GM21576 (cell line): ENCODE results near the gene PP2D1.
"Not testable (repeated sequence)": the region's sequence is repeated elsewhere in the genome, so short reads cannot be mapped to it uniquely, and the experiment has no call there.

Experiments used
- ATAC-seq: cut with Tn5 transposase; IDR thresholded peaks from one replicate; pipeline ENCODE4 v1.9.1; 2021; ENCODE audit warnings: mild to moderate bottlenecking, moderate library complexity; ENCODE audit not compliant: unreplicated experiment

The PP2D1 gene, protein sequence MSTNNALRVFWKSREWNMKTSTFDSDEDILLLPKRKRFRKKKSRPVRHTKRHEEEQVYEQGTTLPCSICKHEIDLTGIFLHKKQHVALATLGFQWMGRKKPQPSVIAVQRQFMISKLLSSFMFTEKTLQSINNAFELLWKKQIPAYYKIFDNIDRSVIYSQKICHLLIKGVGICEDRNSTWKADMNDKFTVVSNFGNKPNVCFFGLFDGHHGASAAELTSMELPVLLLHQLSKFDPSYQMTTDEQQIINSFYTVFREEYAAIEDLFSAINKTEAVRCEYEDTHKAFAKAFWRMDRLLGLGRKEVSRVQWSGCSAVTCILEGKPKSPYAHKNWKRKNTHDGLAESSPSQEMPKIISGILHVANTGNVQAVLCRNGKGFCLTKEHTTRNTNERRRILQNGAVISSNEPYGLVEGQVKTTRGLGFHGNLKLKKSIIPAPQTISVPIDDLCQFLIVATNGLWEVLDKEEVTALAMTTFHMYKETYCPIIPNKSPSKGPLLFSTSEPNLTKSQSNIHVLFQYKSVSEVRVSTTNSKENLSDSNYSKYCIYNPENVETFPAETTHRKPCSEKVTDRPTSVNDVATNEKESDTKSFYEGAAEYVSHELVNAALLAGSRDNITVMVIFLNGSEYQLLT

GRCh38 chr3:20012164-20012563 is at the start of gene PP2D1:
Gene PP2D1, minus strand, starts transcription at chr3:20012264. Its CDS starts 192 bp downstream, at chr3:20012072.
- no peak for ATAC-seq

- ATAC-seq, result peak; percentile 58
Measured at GRCh38 chr3:20060974-20061685, 49.1 kb upstream of the PP2D1 start.

DNA sequence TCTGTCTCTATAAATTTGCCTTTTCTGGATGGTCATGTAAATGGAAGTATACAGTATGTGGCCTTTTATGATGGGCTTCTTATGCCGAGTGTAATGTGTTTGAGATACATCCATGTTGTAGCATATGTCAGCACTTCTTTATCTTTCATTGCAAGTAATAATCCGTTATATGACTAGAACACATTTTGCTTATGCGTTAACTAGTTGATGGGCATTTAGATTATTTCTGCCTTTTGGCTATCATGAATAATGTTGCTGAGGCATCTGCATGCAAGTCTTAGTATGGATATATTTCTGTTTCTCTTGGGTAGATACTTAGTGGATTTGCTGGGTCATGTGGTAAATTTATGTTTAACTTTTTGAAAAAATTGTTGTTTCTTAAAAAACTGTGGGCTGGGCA is 47.9 kb upstream of the PP2D1 start:
- ATAC-seq, result no peak

GRCh38 chr3:20057612-20058180 is 45.6 kb upstream of the PP2D1 start:
- ATAC-seq, result no peak

DNA sequence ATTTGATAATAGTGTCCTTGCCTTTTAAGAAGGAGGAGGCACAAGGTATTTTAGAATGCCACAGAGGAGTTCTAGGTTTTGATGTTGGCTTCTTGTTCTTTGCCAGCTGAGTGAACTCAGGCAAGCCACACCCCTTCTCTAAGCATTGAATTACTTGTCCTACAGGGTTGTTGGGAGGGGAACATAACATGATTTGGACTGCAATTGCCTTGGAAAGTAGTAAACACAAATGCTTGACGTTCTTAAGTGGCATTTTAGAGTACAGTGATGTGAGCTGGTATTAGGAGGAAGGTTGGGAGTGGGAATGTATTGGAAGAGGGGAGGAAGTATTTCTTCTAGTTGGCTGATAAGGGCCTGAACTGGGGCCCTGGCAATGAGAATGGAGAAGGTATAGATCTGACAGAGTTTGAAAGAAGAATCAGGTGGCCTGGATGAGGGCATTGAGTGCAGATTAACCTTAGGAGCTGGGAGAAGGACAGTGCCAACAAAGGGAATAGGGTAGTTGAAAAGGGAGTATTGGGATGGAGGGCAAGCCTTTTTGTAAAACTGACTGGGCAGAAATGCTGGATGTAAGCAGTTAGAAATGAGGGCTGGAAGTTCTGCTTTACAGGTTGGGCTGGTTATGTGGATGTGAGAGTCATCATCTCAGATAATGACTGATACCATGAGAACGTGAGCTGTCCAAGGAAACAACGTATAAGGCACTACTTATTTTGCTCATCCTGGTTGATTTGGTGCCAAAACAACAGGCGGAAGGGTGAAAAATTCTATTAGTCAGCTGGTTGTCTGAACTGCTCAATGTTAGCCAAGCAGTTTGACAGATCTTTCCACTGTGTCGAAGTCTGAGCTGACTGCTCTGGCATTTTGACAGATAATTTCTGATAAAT is 44.9 kb upstream of the PP2D1 start:
- peak; percentile 36 for ATAC-seq

DNA sequence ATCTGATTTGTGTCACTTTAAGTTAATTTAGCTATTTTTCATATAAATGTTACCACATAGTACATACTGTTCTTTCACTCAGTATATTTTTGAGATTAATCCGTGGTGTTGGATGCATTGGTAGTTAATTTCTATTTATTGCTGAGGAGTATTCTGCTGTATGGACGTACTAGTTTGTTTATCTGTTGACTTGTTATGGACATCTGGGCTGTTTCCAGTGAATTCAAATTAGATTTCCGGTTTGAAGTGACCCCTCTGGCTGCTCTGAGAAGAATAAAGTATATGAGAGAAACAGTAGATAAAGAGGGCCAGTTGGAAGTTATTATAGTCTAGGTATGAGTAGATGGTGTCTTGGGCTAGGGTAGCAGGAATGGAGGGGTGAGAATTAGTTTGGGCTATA is 43.8 kb upstream of the PP2D1 start:
- ATAC-seq, result no peak

DNA sequence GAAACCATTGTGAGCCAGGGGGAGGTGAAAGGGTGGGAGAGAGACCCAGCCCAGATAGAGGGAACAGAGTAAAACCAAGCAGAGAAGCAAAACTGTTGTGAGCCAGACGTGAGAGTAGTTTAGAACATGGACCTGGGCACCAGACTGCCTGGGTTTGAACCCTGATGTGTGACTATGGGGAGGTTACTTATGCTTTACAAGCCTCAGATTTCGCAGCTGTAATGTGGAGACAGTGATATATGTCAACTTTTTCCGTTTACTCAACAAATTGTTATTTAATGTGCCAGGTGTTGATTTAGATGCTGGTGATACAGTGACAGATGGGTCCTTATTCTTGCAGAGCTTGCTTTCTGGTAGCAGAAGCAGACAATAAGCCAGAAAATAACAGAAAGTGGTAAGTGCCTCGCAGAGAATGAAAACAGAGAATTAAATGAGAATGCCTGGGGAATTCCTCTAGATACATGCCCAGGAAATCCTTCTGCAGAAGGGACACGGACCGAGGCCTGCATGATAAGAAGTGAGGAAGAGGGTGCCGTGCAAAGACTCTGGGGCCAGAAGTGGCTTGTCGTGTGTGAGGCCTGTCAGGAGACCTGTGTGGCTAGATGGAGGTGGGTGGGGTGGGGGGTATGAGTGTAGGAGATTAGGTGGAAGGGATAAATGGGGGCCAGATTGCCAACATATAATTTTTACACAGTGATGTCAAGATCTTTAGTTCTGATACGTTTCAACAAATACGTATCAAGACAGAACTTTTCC is 43.1 kb upstream of the PP2D1 start:
- peak; percentile 17 for ATAC-seq

GRCh38 chr3:20054549-20054987 is 42.5 kb upstream of the PP2D1 start:
- peak; percentile 76 for ATAC-seq

GRCh38 chr3:20052851-20053250 is 40.8 kb upstream of the PP2D1 start:
- no peak for ATAC-seq

DNA sequence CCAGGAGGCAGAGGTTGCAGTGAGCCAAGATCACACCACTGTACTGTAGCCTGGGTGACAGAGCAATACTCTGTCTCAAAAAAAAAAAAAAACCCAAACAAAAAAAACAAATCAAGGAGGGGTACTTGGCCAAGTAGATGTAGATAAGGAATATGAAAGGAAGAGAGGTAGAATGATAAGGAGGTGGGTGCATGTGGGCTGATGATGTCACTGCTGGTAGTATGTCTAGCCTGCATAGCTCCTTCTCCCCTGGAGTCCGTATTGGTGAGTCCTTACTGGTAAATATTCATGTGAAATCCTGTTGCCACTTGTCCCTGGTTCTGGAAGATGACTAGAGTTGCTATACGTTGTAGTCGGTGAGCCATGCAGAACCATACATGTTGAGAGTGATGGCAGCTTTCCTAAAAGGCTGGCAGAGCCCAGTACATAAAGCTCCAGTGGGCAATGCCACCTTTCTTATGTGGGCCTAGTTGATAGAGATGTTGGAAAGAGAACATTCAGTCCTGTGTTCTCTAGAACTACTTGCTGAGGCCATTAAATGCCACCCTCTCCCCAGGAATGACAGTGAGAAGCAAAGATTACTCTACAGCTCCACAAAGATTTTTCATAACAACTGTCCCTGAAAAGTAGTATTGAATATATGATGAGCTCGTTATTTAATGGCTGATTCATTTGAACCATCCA is 39.2 kb upstream of the PP2D1 start:
- no peak for ATAC-seq

DNA sequence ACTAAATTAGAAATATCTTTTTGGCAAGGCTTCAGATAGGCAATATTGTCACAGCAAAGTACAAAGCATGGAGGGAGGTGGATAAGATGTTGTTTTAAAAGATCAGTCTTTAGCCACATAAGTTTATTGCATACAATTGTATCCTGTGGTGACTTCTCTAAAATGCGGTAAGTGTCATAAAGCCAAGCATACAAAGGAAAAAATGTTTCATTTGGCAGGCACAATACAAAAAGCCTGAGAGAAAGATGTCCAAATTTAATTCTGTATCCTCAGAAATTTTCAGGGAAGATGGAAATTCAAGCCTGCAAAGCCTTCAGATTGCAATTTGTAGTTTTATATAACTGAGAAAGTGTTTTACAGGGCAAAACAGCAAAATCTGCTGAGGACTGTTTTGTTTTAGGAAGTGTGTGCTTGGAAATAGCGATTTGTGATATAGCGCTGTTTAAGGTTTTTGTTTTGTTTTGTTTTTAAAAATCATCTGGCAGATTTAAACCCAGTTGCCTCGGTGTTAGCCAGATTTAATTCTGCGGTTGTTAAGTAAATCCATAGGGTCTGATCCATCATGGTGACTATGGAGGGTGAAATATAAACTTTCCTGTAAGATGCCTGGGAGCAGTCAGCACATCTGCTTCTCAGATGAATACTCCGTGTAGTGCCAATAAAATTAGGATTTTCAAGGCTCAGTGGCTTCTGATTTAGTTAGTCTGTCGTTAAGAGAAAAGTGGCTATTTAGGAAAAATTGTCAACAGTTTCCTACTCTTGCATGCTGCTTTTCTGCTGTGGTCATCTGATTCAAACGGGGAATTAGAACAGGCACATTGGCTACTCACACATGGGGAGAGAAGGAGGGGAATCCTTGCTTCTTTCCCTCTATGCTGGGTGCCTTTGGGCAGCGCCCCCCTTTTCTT is 36.2 kb upstream of the PP2D1 start:
- ATAC-seq, result peak; percentile 1

DNA sequence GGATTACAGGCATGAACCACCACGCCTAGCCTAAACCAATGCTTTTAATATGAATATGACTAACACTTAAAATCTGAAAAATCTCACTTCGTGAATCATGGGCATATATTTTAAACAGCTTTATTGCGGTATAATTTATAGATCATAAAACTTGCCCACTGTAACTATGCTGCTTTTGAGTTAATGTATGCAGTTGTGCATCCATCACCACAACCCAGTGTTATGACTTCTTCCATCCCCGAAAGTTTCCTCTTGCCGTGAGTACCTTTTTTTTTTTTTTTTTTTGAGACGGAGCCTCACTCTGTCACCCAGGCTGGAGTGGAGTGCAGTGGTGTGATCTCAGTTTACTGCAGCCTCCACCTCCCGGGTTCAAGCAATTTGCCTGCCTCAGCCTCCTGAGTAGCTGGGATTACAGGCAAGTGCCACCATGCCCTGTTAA is 35.3 kb upstream of the PP2D1 start:
- no peak for ATAC-seq

DNA sequence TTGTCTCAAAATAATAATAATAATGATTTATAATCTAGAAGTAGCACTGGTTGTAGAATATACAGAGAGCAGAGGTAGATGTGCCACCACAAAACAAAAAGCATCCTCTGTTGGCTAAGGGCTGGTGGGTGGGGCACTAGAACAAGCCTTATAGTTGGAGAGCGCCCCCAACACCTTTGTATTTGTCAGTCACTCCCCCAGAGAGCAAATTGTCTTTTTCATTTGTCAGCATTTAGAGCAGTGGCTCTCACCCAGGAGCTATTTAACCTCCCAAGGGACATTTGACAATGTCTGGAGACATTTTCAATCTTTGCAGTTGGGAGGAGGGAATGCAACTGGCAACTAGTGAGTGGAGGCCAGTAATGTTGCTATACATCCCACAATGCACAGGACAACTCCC is 34.5 kb upstream of the PP2D1 start:
- ATAC-seq, result no peak

DNA sequence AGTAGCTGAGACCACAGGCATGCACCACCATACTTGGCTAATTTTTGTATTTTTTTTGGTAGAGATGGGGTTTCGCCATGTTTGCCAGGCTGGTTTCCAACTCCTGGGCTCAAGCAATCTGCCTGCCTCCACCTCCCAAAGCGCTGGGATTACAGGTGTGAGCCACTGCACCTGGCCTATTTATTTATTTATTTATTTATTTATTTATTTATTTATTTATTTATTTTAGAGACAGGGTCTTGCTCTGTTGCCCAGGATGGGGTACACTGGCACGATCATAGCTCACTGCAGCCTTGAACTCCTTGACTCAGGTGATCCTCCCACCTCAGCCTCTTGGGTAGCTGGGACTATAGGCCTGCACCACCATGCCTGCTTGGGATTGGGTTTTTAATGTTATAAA is 33.1 kb upstream of the PP2D1 start:
- not testable (repeated sequence) for ATAC-seq

DNA sequence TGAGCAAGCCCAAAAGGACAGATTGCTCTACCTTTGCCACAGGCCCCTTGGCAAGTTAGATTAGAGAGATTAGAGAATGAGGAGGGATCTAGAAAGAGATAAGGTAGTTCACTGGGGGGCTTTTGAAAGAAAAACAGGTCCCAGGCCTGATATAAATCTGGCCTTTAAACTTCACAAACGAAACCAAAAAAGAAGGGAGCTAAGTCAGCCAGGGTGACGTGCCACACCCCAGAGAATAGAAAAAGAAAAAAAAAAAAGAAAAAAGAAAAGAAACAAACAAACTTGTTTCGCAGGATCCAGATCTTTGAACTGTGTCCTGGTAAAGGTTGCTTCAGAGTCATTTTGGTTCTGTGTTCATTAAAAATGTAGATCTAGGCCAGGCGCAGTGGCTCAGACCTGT is 31.8 kb upstream of the PP2D1 start:
- ATAC-seq, result no peak

GRCh38 chr3:20043396-20043795 is 31.3 kb upstream of the PP2D1 start:
- peak; percentile 24 for ATAC-seq

- ATAC-seq, result no peak
Measured at GRCh38 chr3:20042331-20042730, 30.3 kb upstream of the PP2D1 start.

DNA sequence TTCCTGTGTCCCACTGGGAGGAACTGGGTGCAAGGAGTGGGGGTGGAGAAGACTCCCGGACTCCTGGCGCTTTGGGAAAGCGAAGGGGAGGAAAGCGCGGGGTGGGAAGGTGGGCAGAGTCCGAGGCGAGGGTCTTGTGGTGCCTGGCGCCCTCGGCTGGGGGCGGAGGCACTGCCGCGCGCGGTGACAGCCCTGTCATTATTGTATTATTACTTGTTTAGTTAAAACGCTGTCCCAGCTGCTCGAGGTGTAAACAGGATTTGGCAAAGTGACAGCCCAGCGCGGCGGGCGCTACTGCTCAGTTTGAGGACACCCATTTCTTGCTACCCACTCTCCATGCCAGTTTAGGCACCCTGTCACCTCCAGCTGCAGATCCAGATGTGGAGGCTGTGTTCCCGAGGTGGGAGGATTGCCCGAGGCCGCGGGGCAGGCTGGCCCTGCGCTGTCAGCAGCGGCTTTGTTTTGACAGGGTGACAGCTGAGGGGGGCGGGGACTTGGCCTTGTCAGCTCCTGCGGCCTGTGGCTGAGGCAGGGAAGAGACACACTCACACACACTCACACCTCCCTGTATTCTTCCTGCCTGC is 29.2 kb upstream of the PP2D1 start:
- peak; percentile 44 for ATAC-seq
